ENCODE measurements around the gene CHRNA4. TPM values are rescaled to one million over a fixed set of nuclear protein-coding genes. Genes with fewer than 3 reads are reported as not detected.

Gene CHRNA4
- total RNA-seq, 3 donors from 2014 or later = not detected

- Histone ChIP-seq H3K4me3 (no peak overlapping the region), H3K36me3 (ENCODE audit: low read depth) (no peaks in the 10 kb centered on the region), H3K9me3 (no peaks in the 10 kb centered on the region), H3K4me1 (ENCODE audit: low read depth) (no peaks in the 10 kb centered on the region)
- intact Hi-C loops (cut with DNase I, micrococcal nuclease) = no loop called here
- no peak for ATAC-seq
- DNase-seq = no peak
- TF ChIP-seq CTCF (IDR thresholded peaks at IDR 0.05) = no peak
These were observed 49.8 kb downstream of the CHRNA4 start for GRCh38 chr20:63311186-63311832.

GRCh38 chr20:63310265-63310991, 50.7 kb downstream of the CHRNA4 start:
- Histone ChIP-seq H3K4me3 (no peak overlapping the region), H3K4me1 (ENCODE audit: low read depth) (no peaks in the 10 kb centered on the region), H3K9me3 (no peaks in the 10 kb centered on the region), H3K36me3 (ENCODE audit: low read depth) (no peaks in the 10 kb centered on the region)
- DNase-seq (no peak), ATAC-seq (no peak)
- intact Hi-C loops (cut with DNase I, micrococcal nuclease) = no loop called here
- TF ChIP-seq CTCF (IDR thresholded peaks at IDR 0.05) = no peak

GRCh38 chr20:63309261-63310071, 51.7 kb downstream of the CHRNA4 start:
- peak; percentile 46 for TF ChIP-seq CTCF (IDR thresholded peaks at IDR 0.05)
- intact Hi-C loops (cut with DNase I, micrococcal nuclease) = no loop called here
- peak in 1 of 3 donors; percentile 34 for DNase-seq
- Histone ChIP-seq H3K9me3 (no peaks in the 10 kb centered on the region), H3K4me3 (no peak overlapping the region), H3K36me3 (ENCODE audit: low read depth) (no peaks in the 10 kb centered on the region), H3K4me1 (ENCODE audit: low read depth) (no peaks in the 10 kb centered on the region)
- peak; percentile 52 for ATAC-seq

- TF ChIP-seq CTCF (IDR thresholded peaks at IDR 0.05) = no peak
- H3K36me3 ChIP-seq (ENCODE audit: low read depth) = no peaks in the 10 kb centered on the region
- ATAC-seq (no peak), DNase-seq (no peak)
- intact Hi-C loops (cut with DNase I, micrococcal nuclease) = no loop called here
- no peaks in the 10 kb centered on the region for H3K9me3 ChIP-seq
- H3K4me3 ChIP-seq = no peak overlapping the region
- no peaks in the 10 kb centered on the region for H3K4me1 ChIP-seq (ENCODE audit: low read depth)
These were observed 52.8 kb downstream of the CHRNA4 start for GRCh38 chr20:63308218-63308911.

- no peaks in the 10 kb centered on the region for H3K4me1 ChIP-seq (ENCODE audit: low read depth)
- no peak overlapping the region for H3K4me3 ChIP-seq
- DNase-seq = no peak
- intact Hi-C loops (cut with DNase I, micrococcal nuclease) = no loop called here
- ATAC-seq = no peak
- no peak for TF ChIP-seq CTCF (IDR thresholded peaks at IDR 0.05)
- H3K9me3 ChIP-seq = no peaks in the 10 kb centered on the region
- H3K36me3 ChIP-seq (ENCODE audit: low read depth) = no peaks in the 10 kb centered on the region
These were observed 53.5 kb downstream of the CHRNA4 start for GRCh38 chr20:63307538-63308217.

Data from mucosa of descending colon (tissue), 3 donors.